PC-9 (cell line): ENCODE measurements around the gene NEO1. TPM values are rescaled to one million over a fixed set of nuclear protein-coding genes. Genes with fewer than 3 reads are reported as not detected.

Experiments
- BruUV-seq: library from RNA; stranded (reverse); fragments of 400-500 nt; replicated peaks from 2 replicates; lab custom pipeline; 2021; lab: Mats Ljungman, UMichigan
- CTCF ChIA-PET: fragments of 300-600 bp; sonication (Branson Sonifier 250); formaldehyde crosslinking; loops from one replicate; lab custom pipeline; 2022; ENCODE audit warnings: antibody characterized with exemption; lab: Charles Lee
- POLR2A ChIA-PET: fragments of 300-600 bp; sonication (Branson Sonifier 250); formaldehyde crosslinking; loops from one replicate; lab custom pipeline; 2022; ENCODE audit warnings: antibody characterized with exemption; ENCODE audit not compliant: unreplicated experiment; lab: Charles Lee
- DNase-seq, 2 experiments: peaks; one replicate each; pipeline versions ENCODE4 v3.0.0 to v3.0.0-alpha.2; 2015 to 2022; ENCODE audit warnings: mixed read lengths in 1 of 2
- H2AFZ ChIP-seq: fragments of 200-600 bp; sonication (generic); 2 replicates; pipeline ENCODE4 v1.8.1; 2017; ENCODE audit warnings: antibody characterized with exemption
- H3F3A ChIP-seq: fragments of 200-600 bp; sonication (generic); 2 replicates; pipeline ENCODE4 v1.8.1; 2017; ENCODE audit warnings: antibody characterized with exemption, mild to moderate bottlenecking, low read depth; ENCODE audit not compliant: insufficient read depth
- H3K27ac ChIP-seq: fragments of 200-600 bp; sonication (generic); 2 replicates; pipeline ENCODE4 v1.6.1; 2016; ENCODE audit warnings: mixed run types
- H3K27me3 ChIP-seq: fragments of 200-600 bp; sonication (generic); 2 replicates; pipeline ENCODE4 v1.6.1; 2016; ENCODE audit warnings: low read depth, mixed run types; ENCODE audit not compliant: insufficient read depth
- H3K36me3 ChIP-seq: fragments of 200-600 bp; sonication (generic); 2 replicates; pipeline ENCODE4 v1.6.1; 2016; ENCODE audit warnings: low read depth, mixed run types
- H3K4me1 ChIP-seq: fragments of 200-600 bp; sonication (generic); replicated peaks from 2 replicates; pipeline ENCODE4 v1.6.1; 2016; ENCODE audit warnings: mixed run types; ENCODE audit not compliant: insufficient read depth
- H3K4me2 ChIP-seq: fragments of 200-600 bp; sonication (generic); 2 replicates; pipeline ENCODE4 v1.6.1; 2017; ENCODE audit warnings: mixed run types
- H3K4me3 ChIP-seq: fragments of 200-600 bp; sonication (generic); 2 replicates; pipeline ENCODE4 v1.6.1; 2016; ENCODE audit warnings: mixed run types
- H3K79me2 ChIP-seq: fragments of 200-600 bp; sonication (generic); 2 replicates; pipeline ENCODE4 v1.6.1; 2017; ENCODE audit warnings: low read depth, mixed run types
- H3K9me2 ChIP-seq: fragments of 200-600 bp; sonication (generic); 2 replicates; pipeline ENCODE4 v1.8.1; 2017; ENCODE audit warnings: mild to moderate bottlenecking; ENCODE audit not compliant: insufficient read depth
- H3K9me3 ChIP-seq: fragments of 200-600 bp; sonication (generic); 2 replicates; pipeline ENCODE4 v1.8.1; 2016; ENCODE audit warnings: low read depth; ENCODE audit not compliant: insufficient read depth
- H4K20me1 ChIP-seq: fragments of 200-600 bp; sonication (generic); 2 replicates; pipeline ENCODE4 v1.8.1; 2017; ENCODE audit not compliant: insufficient read depth
- EZH2 ChIP-seq: fragments of 200-600 bp; sonication (generic); IDR thresholded peaks from 2 replicates; pipeline ENCODE4 v1.8.0; 2017; ENCODE audit warnings: antibody characterized with exemption, low read depth
- intact Hi-C: fragments of 100-400 bp; cut with micrococcal nuclease; formaldehyde crosslinking; loops from one replicate; pipeline ENCODE4 v1.10.0; 2022; ENCODE audit not compliant: unreplicated experiment
- total RNA-seq: library from RNA; stranded (reverse); gene quantifications from 2 replicates; pipeline ENCODE4 v1.2.3, GENCODE V29; 2021
- TF ChIP-seq, protein P1 (sequence below): fragments of 200-600 bp; sonication (generic); conservative IDR thresholded peaks from 2 replicates; pipeline ENCODE4 v1.6.1; 2017; ENCODE audit warnings: mixed run types, antibody characterized with exemption, mild to moderate bottlenecking, moderate library complexity

Gene NEO1
- total RNA-seq, 1 experiment from 2014 or later: 5.2 TPM

DNA sequence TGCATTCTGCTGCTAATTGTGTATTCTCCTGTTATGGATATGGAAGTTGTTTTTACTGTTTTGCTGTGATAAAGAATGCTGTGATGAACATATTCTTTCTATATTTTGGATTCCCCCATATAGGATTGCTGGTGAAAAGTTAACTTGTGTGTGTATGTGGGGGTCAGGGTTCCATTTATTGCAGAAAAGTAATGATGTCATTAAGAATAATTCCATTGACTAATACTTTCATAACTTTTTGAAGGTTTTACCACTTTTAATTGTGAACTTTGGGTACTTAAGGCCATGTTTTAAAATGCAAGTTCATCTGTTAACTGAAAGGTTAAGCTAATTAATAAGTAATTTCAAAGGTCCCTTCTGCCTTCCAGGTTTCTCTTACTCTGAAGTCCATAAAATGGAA lies 6.2 kb downstream of the NEO1 start:
- Histone ChIP-seq H3K9me3 (no peaks in the 10 kb centered on the region), H3K9me2 (no peaks in the 10 kb centered on the region), H3K4me3 (no peak overlapping the region), H3K27me3 (0 out of 2 replicates have a peak, but pooled peaks cover 4% of the 10 kb centered on the region), H4K20me1 (no peaks in the 10 kb centered on the region), H3F3A (no peaks in the 10 kb centered on the region), H3K27ac (no peak overlapping the region), H2AFZ (no peak overlapping the region), H3K36me3 (no peaks in the 10 kb centered on the region), H3K79me2 (no peaks in the 10 kb centered on the region), H3K4me2 (no peak overlapping the region), H3K4me1 (no peaks in the 10 kb centered on the region)
- intact Hi-C loops: no loop called here
- POLR2A ChIA-PET: no interaction called here
- no peak for DNase-seq
- CTCF ChIA-PET: no interaction called here
- BruUV-seq: no TSS peak
- TF ChIP-seq, protein P1, sequence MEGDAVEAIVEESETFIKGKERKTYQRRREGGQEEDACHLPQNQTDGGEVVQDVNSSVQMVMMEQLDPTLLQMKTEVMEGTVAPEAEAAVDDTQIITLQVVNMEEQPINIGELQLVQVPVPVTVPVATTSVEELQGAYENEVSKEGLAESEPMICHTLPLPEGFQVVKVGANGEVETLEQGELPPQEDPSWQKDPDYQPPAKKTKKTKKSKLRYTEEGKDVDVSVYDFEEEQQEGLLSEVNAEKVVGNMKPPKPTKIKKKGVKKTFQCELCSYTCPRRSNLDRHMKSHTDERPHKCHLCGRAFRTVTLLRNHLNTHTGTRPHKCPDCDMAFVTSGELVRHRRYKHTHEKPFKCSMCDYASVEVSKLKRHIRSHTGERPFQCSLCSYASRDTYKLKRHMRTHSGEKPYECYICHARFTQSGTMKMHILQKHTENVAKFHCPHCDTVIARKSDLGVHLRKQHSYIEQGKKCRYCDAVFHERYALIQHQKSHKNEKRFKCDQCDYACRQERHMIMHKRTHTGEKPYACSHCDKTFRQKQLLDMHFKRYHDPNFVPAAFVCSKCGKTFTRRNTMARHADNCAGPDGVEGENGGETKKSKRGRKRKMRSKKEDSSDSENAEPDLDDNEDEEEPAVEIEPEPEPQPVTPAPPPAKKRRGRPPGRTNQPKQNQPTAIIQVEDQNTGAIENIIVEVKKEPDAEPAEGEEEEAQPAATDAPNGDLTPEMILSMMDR: no peak
- no peak for TF ChIP-seq EZH2

DNA sequence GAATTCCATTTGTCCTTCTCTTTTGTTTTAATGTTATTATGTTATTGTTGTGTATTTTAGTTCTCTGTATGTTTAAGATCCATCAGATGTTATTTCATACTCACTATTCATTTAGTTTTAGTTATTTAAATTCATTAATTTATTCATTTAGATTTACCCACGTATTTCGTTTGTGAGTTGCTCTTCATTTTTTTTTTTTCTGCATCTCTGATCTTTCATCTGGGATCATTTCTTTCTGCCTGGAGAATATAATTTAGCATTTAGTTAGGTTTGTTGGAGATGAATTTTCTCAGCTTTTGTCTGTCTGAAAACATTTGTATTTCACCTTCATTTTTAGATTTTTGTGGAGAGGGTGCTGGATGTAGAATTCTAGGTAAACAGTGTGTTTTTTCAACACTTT lies 12.9 kb downstream of the NEO1 start:
- no peaks in the 10 kb centered on the region for H3K9me3 ChIP-seq
- H3K27ac ChIP-seq: no peak overlapping the region
- H3K4me3 ChIP-seq: no peak overlapping the region
- H3K4me1 ChIP-seq: no peaks in the 10 kb centered on the region
- H2AFZ ChIP-seq: no peak overlapping the region
- no peaks in the 10 kb centered on the region; the same call in 1 of the 2 replicates for H3K27me3 ChIP-seq
- no peaks in the 10 kb centered on the region for H4K20me1 ChIP-seq
- no peaks in the 10 kb centered on the region for H3K36me3 ChIP-seq
- no peaks in the 10 kb centered on the region for H3K9me2 ChIP-seq
- BruUV-seq: no TSS peak
- no peaks in the 10 kb centered on the region for H3K79me2 ChIP-seq
- H3F3A ChIP-seq: no peaks in the 10 kb centered on the region
- ChIA-PET CTCF (no interaction called here), POLR2A (no interaction called here)
- DNase-seq: no peak
- H3K4me2 ChIP-seq: no peak overlapping the region
- intact Hi-C loops: no loop called here
- TF ChIP-seq, protein P1: no peak
- no peak for TF ChIP-seq EZH2

DNA sequence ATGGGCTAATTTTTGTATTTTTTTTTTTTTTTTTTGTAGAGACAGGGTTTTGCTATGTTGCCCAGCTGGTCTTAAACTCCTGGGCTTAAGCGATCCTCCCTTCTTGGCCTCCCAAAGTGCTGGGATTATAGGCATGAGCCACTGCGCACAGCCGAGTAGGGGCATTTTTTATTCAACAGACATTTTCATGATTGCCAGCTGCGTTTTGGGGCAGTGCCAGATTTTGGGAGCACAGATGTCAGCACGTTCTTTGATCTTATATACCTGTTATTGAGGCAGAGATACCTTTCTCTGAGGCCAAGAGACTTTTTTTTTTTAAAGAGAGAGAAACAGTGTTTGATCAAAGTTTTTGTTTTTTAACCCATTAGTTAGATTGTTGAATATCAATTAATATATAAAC lies 16.8 kb downstream of the NEO1 start:
- H3K79me2 ChIP-seq: no peaks in the 10 kb centered on the region
- no peaks in the 10 kb centered on the region for H3K4me1 ChIP-seq
- TF ChIP-seq EZH2: no peak
- TF ChIP-seq, protein P1: no peak
- H2AFZ ChIP-seq: no peak overlapping the region
- no peak overlapping the region for H3K4me3 ChIP-seq
- CTCF ChIA-PET: no interaction called here
- H3K27me3 ChIP-seq: no peaks in the 10 kb centered on the region; the same call in 1 of the 2 replicates
- intact Hi-C loops: no loop called here
- no peak overlapping the region for H3K27ac ChIP-seq
- no peaks in the 10 kb centered on the region for H4K20me1 ChIP-seq
- H3K4me2 ChIP-seq: no peak overlapping the region
- DNase-seq: no peak
- no peaks in the 10 kb centered on the region for H3K36me3 ChIP-seq
- no TSS peak for BruUV-seq
- POLR2A ChIA-PET: no interaction called here
- H3F3A ChIP-seq: no peaks in the 10 kb centered on the region
- H3K9me2 ChIP-seq: no peaks in the 10 kb centered on the region
- no peaks in the 10 kb centered on the region for H3K9me3 ChIP-seq
